ENCODE results near the gene DPYSL4.

Gene DPYSL4

GRCh38 chr10:132186488-132187429, at the start of gene DPYSL4:
TSS of gene DPYSL4 (plus strand) at chr10:132186948. CDS start at chr10:132187064, 116 bp downstream.
- H3K4me1 ChIP-seq (ENCODE audit: insufficient read depth, low read length): no peaks in the 10 kb centered on the region
- no peaks in the 10 kb centered on the region for H3K9me3 ChIP-seq (ENCODE audit: low read length)
- peak within 1 kb of the TSS in 1 of 2 donors; percentile 32 for H3K4me3 ChIP-seq (ENCODE audit: low read depth in 1 of 2, low read length in 2 of 2)
- no peak within 1 kb of the TSS for H3K27ac ChIP-seq (ENCODE audit: low read depth, low read length)
- H3K9ac ChIP-seq (ENCODE audit: low read length): no peak within 1 kb of the TSS
- no peaks in the 10 kb centered on the region for H3K36me3 ChIP-seq (ENCODE audit: insufficient read depth, low read length)
- H3K27me3 ChIP-seq (ENCODE audit: control insufficient read depth in 1 of 2, insufficient read depth in 2 of 2, low read length in 2 of 2): peaks cover 25 to 51% of the 10 kb centered on the region in 2 donors

- no peak overlapping the region for H3K4me3 ChIP-seq (ENCODE audit: low read depth in 1 of 2, low read length in 2 of 2)
- H3K9ac ChIP-seq (ENCODE audit: low read length): no peak overlapping the region
- no peaks in the 10 kb centered on the region for H3K36me3 ChIP-seq (ENCODE audit: insufficient read depth, low read length)
- peaks cover 0 to 2% of the 10 kb centered on the region in 2 donors for H3K27me3 ChIP-seq (ENCODE audit: control insufficient read depth in 1 of 2, insufficient read depth in 2 of 2, low read length in 2 of 2)
- no peak overlapping the region for H3K27ac ChIP-seq (ENCODE audit: low read depth, low read length)
- no peaks in the 10 kb centered on the region for H3K4me1 ChIP-seq (ENCODE audit: insufficient read depth, low read length)
- no peaks in the 10 kb centered on the region for H3K9me3 ChIP-seq (ENCODE audit: low read length)
Measured at GRCh38 chr10:132137111-132138072, 49.4 kb upstream of the DPYSL4 start.

GRCh38 chr10:132138133-132138532, 48.6 kb upstream of the DPYSL4 start:
- no peak overlapping the region for H3K27ac ChIP-seq (ENCODE audit: low read depth, low read length)
- H3K9me3 ChIP-seq (ENCODE audit: low read length): no peaks in the 10 kb centered on the region
- H3K4me1 ChIP-seq (ENCODE audit: insufficient read depth, low read length): no peaks in the 10 kb centered on the region
- H3K36me3 ChIP-seq (ENCODE audit: insufficient read depth, low read length): no peaks in the 10 kb centered on the region
- no peak overlapping the region for H3K4me3 ChIP-seq (ENCODE audit: low read depth in 1 of 2, low read length in 2 of 2)
- no peak overlapping the region for H3K9ac ChIP-seq (ENCODE audit: low read length)
- H3K27me3 ChIP-seq (ENCODE audit: control insufficient read depth in 1 of 2, insufficient read depth in 2 of 2, low read length in 2 of 2): peaks cover 0 to 6% of the 10 kb centered on the region in 2 donors

GRCh38 chr10:132138596-132138995, 48.2 kb upstream of the DPYSL4 start:
- no peaks in the 10 kb centered on the region for H3K36me3 ChIP-seq (ENCODE audit: insufficient read depth, low read length)

GRCh38 chr10:132139526-132139925, 47.2 kb upstream of the DPYSL4 start:
- peaks cover 0 to 6% of the 10 kb centered on the region in 2 donors for H3K27me3 ChIP-seq (ENCODE audit: control insufficient read depth in 1 of 2, insufficient read depth in 2 of 2, low read length in 2 of 2)

More at GRCh38 chr10:132138596-132138995, 48.2 kb upstream of the DPYSL4 start:
- H3K27me3 ChIP-seq (ENCODE audit: control insufficient read depth in 1 of 2, insufficient read depth in 2 of 2, low read length in 2 of 2): peaks cover 0 to 6% of the 10 kb centered on the region in 2 donors
- no peak overlapping the region for H3K4me3 ChIP-seq (ENCODE audit: low read depth in 1 of 2, low read length in 2 of 2)
- no peaks in the 10 kb centered on the region for H3K9me3 ChIP-seq (ENCODE audit: low read length)
- H3K27ac ChIP-seq (ENCODE audit: low read depth, low read length): no peak overlapping the region
- no peak overlapping the region for H3K9ac ChIP-seq (ENCODE audit: low read length)
- no peaks in the 10 kb centered on the region for H3K4me1 ChIP-seq (ENCODE audit: insufficient read depth, low read length)

GRCh38 chr10:132140167-132140925, 46.4 kb upstream of the DPYSL4 start:
- Histone ChIP-seq H3K27me3 (ENCODE audit: control insufficient read depth in 1 of 2, insufficient read depth in 2 of 2, low read length in 2 of 2) (peaks cover 0 to 6% of the 10 kb centered on the region in 2 donors), H3K27ac (ENCODE audit: low read depth, low read length) (no peak overlapping the region), H3K36me3 (ENCODE audit: insufficient read depth, low read length) (no peaks in the 10 kb centered on the region), H3K9me3 (ENCODE audit: low read length) (no peaks in the 10 kb centered on the region), H3K4me3 (ENCODE audit: low read depth in 1 of 2, low read length in 2 of 2) (no peak overlapping the region), H3K4me1 (ENCODE audit: insufficient read depth, low read length) (no peaks in the 10 kb centered on the region), H3K9ac (ENCODE audit: low read length) (no peak overlapping the region)

More at GRCh38 chr10:132139526-132139925, 47.2 kb upstream of the DPYSL4 start:
- no peak overlapping the region for H3K27ac ChIP-seq (ENCODE audit: low read depth, low read length)
- no peaks in the 10 kb centered on the region for H3K36me3 ChIP-seq (ENCODE audit: insufficient read depth, low read length)
- no peak overlapping the region for H3K4me3 ChIP-seq (ENCODE audit: low read depth in 1 of 2, low read length in 2 of 2)
- H3K9me3 ChIP-seq (ENCODE audit: low read length): no peaks in the 10 kb centered on the region
- no peak overlapping the region for H3K9ac ChIP-seq (ENCODE audit: low read length)
- no peaks in the 10 kb centered on the region for H3K4me1 ChIP-seq (ENCODE audit: insufficient read depth, low read length)

- no peak overlapping the region for H3K27ac ChIP-seq (ENCODE audit: low read depth, low read length)
- no peak overlapping the region for H3K4me3 ChIP-seq (ENCODE audit: low read depth in 1 of 2, low read length in 2 of 2)
- H3K27me3 ChIP-seq (ENCODE audit: control insufficient read depth in 1 of 2, insufficient read depth in 2 of 2, low read length in 2 of 2): peaks cover 0 to 6% of the 10 kb centered on the region in 2 donors
- H3K36me3 ChIP-seq (ENCODE audit: insufficient read depth, low read length): no peaks in the 10 kb centered on the region
- H3K4me1 ChIP-seq (ENCODE audit: insufficient read depth, low read length): no peaks in the 10 kb centered on the region
- no peak overlapping the region for H3K9ac ChIP-seq (ENCODE audit: low read length)
- H3K9me3 ChIP-seq (ENCODE audit: low read length): no peaks in the 10 kb centered on the region
Measured at GRCh38 chr10:132141076-132141475, 45.7 kb upstream of the DPYSL4 start.

- no peak overlapping the region for H3K27ac ChIP-seq (ENCODE audit: low read depth, low read length)
- no peak overlapping the region for H3K4me3 ChIP-seq (ENCODE audit: low read depth in 1 of 2, low read length in 2 of 2)
- no peak overlapping the region for H3K9ac ChIP-seq (ENCODE audit: low read length)
- H3K4me1 ChIP-seq (ENCODE audit: insufficient read depth, low read length): no peaks in the 10 kb centered on the region
- H3K27me3 ChIP-seq (ENCODE audit: control insufficient read depth in 1 of 2, insufficient read depth in 2 of 2, low read length in 2 of 2): peaks cover 0 to 6% of the 10 kb centered on the region in 2 donors
- no peaks in the 10 kb centered on the region for H3K9me3 ChIP-seq (ENCODE audit: low read length)
- no peaks in the 10 kb centered on the region for H3K36me3 ChIP-seq (ENCODE audit: insufficient read depth, low read length)
Measured at GRCh38 chr10:132141526-132142395, 45.0 kb upstream of the DPYSL4 start.

GRCh38 chr10:132142396-132143161, 44.2 kb upstream of the DPYSL4 start:
- no peak overlapping the region for H3K4me3 ChIP-seq (ENCODE audit: low read depth in 1 of 2, low read length in 2 of 2)
- peaks cover 0 to 6% of the 10 kb centered on the region in 2 donors for H3K27me3 ChIP-seq (ENCODE audit: control insufficient read depth in 1 of 2, insufficient read depth in 2 of 2, low read length in 2 of 2)
- H3K9ac ChIP-seq (ENCODE audit: low read length): no peak overlapping the region
- no peak overlapping the region for H3K27ac ChIP-seq (ENCODE audit: low read depth, low read length)
- no peaks in the 10 kb centered on the region for H3K36me3 ChIP-seq (ENCODE audit: insufficient read depth, low read length)
- H3K4me1 ChIP-seq (ENCODE audit: insufficient read depth, low read length): no peaks in the 10 kb centered on the region
- H3K9me3 ChIP-seq (ENCODE audit: low read length): no peaks in the 10 kb centered on the region

Measured in muscle layer of colon (tissue), 2 donors.